ENCODE results near the gene LARGE2. TPM values are rescaled to one million over a fixed set of nuclear protein-coding genes. Genes with fewer than 3 reads are reported as not detected.
A peak's percentile ranks its signal among the peaks of the same experiment; 100 is the strongest.

Gene LARGE2
- total and polyA plus RNA-seq, 7 donors: 0.13 TPM; not detected in 6

- Histone ChIP-seq H3K27ac (no peak overlapping the region), H3K4me3 (no peak overlapping the region), H3K27me3 (ENCODE audit: insufficient read depth in 3 of 3, low read length in 2 of 3) (peaks cover 0 to 13% (median 3%) of the 10 kb centered on the region in 3 donors), H3K36me3 (ENCODE audit: insufficient read depth in 1 of 2, low read depth in 1 of 2) (peaks cover 0 to 29% of the 10 kb centered on the region in 2 donors), H3K9me3 (no peaks in the 10 kb centered on the region), H3K4me1 (no peaks in the 10 kb centered on the region)
- WGBS, 3 donors: 71 to 75% (median 72%) methylated on average over 10 of the region's 10 CpGs
- intact Hi-C loops (cut with DNase I): no loop called here
- DNase-seq (no peak), ATAC-seq (no peak)
- no peak for TF ChIP-seq CTCF (IDR thresholded peaks at IDR 0.05)
Measured at GRCh38 chr11:45929486-45930030, 7.1 kb downstream of the LARGE2 start.

GRCh38 chr11:45930031-45930794 lies 7.8 kb downstream of the LARGE2 start:
- intact Hi-C loops (cut with DNase I): no loop called here
- no peak for TF ChIP-seq CTCF (IDR thresholded peaks at IDR 0.05)
- Histone ChIP-seq H3K4me3 (no peak overlapping the region), H3K9me3 (no peaks in the 10 kb centered on the region), H3K27ac (no peak overlapping the region), H3K4me1 (no peaks in the 10 kb centered on the region), H3K36me3 (ENCODE audit: insufficient read depth in 1 of 2, low read depth in 1 of 2) (peaks cover 0 to 36% of the 10 kb centered on the region in 2 donors), H3K27me3 (ENCODE audit: insufficient read depth in 3 of 3, low read length in 2 of 3) (peaks cover 0 to 7% (median 0%) of the 10 kb centered on the region in 3 donors)
- peak; percentile 33 to 54 (median 44) for ATAC-seq
- WGBS, 3 donors: 31 to 44% (median 44%) methylated on average over 14 of the region's 14 CpGs
- DNase-seq: no peak

GRCh38 chr11:45930951-45931570 lies 8.6 kb downstream of the LARGE2 start:
- DNase-seq: no peak
- Histone ChIP-seq H3K27ac (no peak overlapping the region), H3K27me3 (ENCODE audit: insufficient read depth in 3 of 3, low read length in 2 of 3) (no peaks in the 10 kb centered on the region), H3K4me1 (no peaks in the 10 kb centered on the region), H3K4me3 (no peak overlapping the region), H3K36me3 (ENCODE audit: insufficient read depth in 1 of 2, low read depth in 1 of 2) (peaks cover 0 to 44% of the 10 kb centered on the region in 2 donors), H3K9me3 (no peaks in the 10 kb centered on the region)
- 63 to 76% (median 68%) methylated on average over 8 of the region's 8 CpGs for WGBS, 3 donors
- intact Hi-C loops (cut with DNase I): no loop called here
- ATAC-seq: peak in 1 of 4 donors; percentile 8
- no peak for TF ChIP-seq CTCF (IDR thresholded peaks at IDR 0.05)

- peaks cover 5% of the 10 kb centered on the region for H3K4me1 ChIP-seq
- H3K36me3 ChIP-seq (ENCODE audit: insufficient read depth in 1 of 2, low read depth in 1 of 2): peaks cover 0 to 50% of the 10 kb centered on the region in 2 donors
- no peak overlapping the region for H3K27ac ChIP-seq
- DNase-seq (no peak), ATAC-seq (no peak)
- H3K9me3 ChIP-seq: no peaks in the 10 kb centered on the region
- no peaks in the 10 kb centered on the region for H3K27me3 ChIP-seq (ENCODE audit: insufficient read depth in 3 of 3, low read length in 2 of 3)
- no peak for TF ChIP-seq CTCF (IDR thresholded peaks at IDR 0.05)
- 86 to 88% (median 87%) methylated on average over 10 of the region's 10 CpGs for WGBS, 3 donors
- intact Hi-C loops (cut with DNase I): no loop called here
- no peak overlapping the region for H3K4me3 ChIP-seq
Measured at GRCh38 chr11:45931739-45932138, 9.3 kb downstream of the LARGE2 start.

Data from psoas muscle (tissue), 8 donors.